GM21737 (cell line): ENCODE data around the gene IPO4.

Experiments used
- ATAC-seq: cut with Tn5 transposase; IDR thresholded peaks from one replicate; pipeline ENCODE4 v1.9.1; 2021; ENCODE audit warnings: mild to moderate bottlenecking, moderate library complexity; ENCODE audit not compliant: unreplicated experiment

The IPO4 gene

DNA sequence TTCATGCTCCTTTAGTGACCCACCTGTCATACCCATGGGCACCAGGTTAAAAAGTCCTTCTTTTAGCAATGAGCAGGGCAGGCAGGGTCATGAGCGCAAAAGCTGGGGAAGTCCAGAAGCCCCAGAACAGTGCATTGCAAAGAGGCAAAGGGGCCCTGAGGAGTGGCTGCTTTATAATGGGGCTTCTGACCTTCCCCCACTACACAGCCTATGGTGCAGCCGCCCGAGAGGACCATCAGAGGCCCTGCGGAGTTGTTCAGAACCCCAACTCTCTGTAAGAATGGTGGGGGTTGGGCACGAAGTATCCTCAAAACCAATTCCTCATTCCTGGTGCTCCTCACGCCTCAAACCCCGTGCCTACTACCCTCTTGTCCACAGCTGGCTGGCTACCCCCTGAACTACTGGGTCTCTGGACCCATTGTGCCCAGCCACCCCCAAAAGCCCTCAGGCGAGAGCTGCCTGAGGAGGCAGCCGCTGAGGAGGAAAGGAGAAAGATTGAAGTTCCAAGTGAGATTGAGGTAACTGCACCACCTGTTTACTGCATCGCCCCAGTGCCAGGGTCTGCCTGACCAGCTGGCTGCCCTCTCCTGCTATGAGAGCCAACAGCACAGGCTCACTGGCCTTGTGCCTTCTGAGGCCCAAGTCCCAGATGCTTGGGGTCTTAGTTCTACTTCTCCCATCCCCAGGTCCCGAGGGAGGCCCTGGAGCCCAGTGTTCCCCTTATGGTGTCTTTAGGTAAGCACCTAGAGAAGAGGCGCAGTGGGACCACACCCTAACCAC is 10.0 kb downstream of the IPO4 start:
- no peak for ATAC-seq

- ATAC-seq = no peak
These were observed 10.7 kb downstream of the IPO4 start for GRCh38 chr14:24177891-24178290.

- no peak for ATAC-seq
These were observed 11.4 kb downstream of the IPO4 start for GRCh38 chr14:24177041-24177825.

DNA sequence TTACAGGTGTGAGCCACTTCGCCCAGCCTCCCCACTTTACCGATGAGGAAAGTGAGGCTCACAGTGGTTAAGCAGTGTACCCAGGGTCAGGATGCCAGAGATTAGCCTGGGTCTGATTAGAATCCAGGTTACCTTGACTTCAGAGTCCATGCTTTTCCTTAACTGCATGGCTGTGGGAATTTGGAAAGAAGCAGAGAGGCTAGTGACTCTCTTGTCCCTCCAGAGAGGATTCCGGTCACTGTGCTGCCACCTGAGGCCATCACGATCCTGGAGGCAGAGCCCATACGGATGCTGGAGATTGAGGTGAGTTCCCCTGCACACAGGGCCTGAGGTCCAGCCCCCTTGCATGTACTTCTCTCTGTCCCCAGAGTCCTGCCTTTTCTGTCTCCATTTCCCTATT is 12.0 kb downstream of the IPO4 start:
- no peak for ATAC-seq

DNA sequence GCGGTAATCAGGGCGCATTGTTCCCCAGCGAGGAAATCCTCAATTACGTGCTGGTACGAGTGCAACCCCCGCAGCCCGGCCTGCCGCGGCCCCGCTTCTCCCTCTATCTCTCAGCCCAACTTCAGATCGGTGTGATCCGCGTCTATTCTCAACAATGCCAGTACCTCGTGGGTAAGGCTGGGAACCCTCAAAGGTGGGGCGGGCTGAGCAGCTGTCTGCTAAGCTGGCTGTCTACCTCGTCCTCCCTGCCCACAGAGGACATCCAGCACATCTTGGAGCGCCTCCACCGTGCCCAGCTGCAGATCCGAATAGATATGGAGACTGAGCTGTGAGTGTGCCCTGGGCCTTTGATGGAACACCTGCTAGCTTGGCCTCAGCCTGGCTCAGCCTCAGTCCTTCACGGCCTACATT is 15.7 kb downstream of the IPO4 start:
- no peak for ATAC-seq

GRCh38 chr14:24172261-24172860 is 16.3 kb downstream of the IPO4 start:
- no peak for ATAC-seq

GRCh38 chr14:24171422-24172260 is 17.0 kb downstream of the IPO4 start, which contains the start of gene REC8:
REC8 (plus strand) TSS chr14:24172080; CDS start chr14:24172553, 473 bp downstream.
- ATAC-seq = peak; percentile 81

DNA sequence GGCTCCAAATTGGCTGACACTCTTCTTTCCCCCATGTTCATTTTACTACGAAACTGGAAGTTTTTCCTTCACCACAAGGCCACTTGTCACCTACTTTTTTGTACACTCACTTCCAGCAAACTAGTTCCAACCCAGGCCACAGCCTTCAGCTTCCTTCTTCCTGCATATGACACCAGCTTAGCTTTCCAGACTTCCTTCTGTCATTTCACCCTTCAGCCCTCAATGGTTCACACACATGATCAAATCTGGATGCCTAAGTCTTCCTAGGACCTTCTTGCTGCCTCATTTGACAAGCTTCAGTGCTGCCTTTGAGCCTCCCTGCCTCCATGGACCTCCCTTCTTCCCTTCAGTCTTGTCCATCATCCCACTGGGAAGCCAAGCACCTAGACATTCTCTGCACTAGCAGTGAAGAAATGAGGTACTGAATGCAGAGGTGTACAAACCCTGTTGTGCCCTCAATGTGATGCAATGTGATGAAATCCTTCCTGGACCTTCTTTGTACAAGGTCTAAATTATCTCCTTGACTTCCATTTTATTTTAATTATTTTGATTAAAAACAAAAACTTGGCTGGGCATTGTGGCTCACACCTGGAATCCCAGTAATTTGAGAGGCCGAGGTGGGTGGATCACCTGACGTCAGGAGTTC is 21.0 kb downstream of the IPO4 start:
- ATAC-seq = no peak

GRCh38 chr14:24165785-24166184 is 22.8 kb downstream of the IPO4 start:
- ATAC-seq = no peak

- no peak for ATAC-seq
These were observed 24.1 kb downstream of the IPO4 start for GRCh38 chr14:24164518-24164991.

DNA sequence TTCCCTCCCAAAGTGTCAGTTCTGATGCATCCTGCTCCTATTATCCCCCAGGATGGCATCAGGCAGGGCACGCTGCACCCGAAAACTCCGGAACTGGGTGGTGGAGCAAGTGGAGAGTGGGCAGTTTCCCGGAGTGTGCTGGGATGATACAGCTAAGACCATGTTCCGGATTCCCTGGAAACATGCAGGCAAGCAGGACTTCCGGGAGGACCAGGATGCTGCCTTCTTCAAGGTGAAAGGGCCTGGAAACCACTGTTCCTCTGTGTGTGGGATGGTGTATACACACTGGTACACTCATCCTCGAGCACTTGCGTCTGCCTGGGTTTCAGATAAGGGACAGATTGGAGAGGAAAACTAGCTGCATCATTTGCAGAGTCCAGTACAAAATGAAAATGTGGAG is 26.5 kb downstream of the IPO4 start:
- no peak for ATAC-seq

GRCh38 chr14:24160850-24161804 is 27.5 kb downstream of the IPO4 start, which contains the start of gene IRF9:
IRF9 (plus strand) TSS chr14:24161265; CDS start chr14:24162145, 880 bp downstream.
- ATAC-seq = peak; percentile 72

GRCh38 chr14:24160499-24160849 is 28.1 kb downstream of the IPO4 start:
- ATAC-seq = peak; percentile 7

GRCh38 chr14:24159777-24160498 is 28.7 kb downstream of the IPO4 start:
- ATAC-seq = no peak

DNA sequence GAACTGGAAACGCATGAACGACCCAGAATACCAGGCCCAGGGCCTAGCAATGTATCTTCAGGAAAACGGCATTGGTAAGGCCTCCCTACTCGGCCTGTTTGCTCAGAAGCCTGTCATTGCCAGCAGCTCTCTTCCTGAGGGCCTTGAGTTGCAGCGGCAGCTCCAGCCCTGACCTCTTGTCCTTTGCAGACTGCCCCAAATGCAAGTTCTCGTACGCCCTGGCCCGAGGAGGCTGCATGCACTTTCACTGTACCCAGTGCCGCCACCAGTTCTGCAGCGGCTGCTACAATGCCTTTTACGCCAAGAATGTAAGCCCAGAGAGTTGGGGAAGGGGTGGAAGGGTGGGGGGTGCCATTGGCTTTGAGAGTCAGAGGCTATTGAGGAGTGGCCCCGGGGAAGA is 31.3 kb downstream of the IPO4 start:
- no peak for ATAC-seq

GRCh38 chr14:24156840-24157239 is 31.8 kb downstream of the IPO4 start:
- ATAC-seq = no peak

DNA sequence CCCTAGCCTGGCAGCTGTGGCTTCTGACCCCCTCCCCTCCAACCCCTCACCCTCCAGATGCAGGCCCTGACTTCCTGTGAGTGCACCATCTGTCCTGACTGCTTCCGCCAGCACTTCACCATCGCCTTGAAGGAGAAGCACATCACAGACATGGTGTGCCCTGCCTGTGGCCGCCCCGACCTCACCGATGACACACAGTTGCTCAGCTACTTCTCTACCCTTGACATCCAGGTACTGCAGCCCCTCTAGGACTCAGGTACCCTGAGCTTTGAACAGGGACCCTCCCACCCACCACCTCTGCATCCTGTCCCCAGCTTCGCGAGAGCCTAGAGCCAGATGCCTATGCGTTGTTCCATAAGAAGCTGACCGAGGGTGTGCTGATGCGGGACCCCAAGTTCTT is 33.5 kb downstream of the IPO4 start:
- no peak for ATAC-seq

- no peak for ATAC-seq
These were observed 37.1 kb downstream of the IPO4 start for GRCh38 chr14:24151404-24152080.
